Heart left ventricle (tissue), 13 donors: ENCODE results near the gene MSRB3.

Source experiments
- POLR2A ChIP-seq, 2 donors: fragments of 450-650 bp; IDR thresholded peaks; one replicate each; pipeline ENCODE4 v1.6.1; 2017; ENCODE audit warnings: antibody characterized with exemption in 2 of 2, mild to moderate bottlenecking in 2 of 2, moderate library complexity in 2 of 2
- TF ChIP-seq, protein P1 (sequence below), 12 donors: fragments of 200-600 bp; sonication (generic) in 4 of 12; IDR thresholded peaks; one replicate each; pipeline versions ENCODE4 v1.5.0 to v1.8.0; 2018 to 2022; ENCODE audit warnings: antibody characterized with exemption in 12 of 12, mild to moderate bottlenecking in 5 of 12
- donor health status: ischemic (EF 13 %, LVEDD 7.1; RV severe dilation, severe dysfunction).
- donor health status: DM: no; HTN: yes; CAD: no.
- donor health status: DM: no; HTN: no; CAD: no.
- donor health status: ischemic (EF 25% LVEDD 6.9; RV normal size, moderate dysfunction).
- donor health status: ischemic (EF 25% LVEDD 5.7; RV mildly dilated, moderate dysfunction).
- donor health status: ischemic (EF 35%, LVEDD 5.7; RV mildly dilated, moderate dysfunction).
- donor health status: nonischemic (EF 11% LVEDD 7.7; RV severe dilation, severe dysfunction).
- donor health status: DM: yes; HTN: yes; CAD: no.
- donor health status: PGD.
- donor health status: ischemic (EF 29% LVEDD 5.4; RV normal size, mild dysfunction).
- donor health status: nonischemic (EF 23%, LVEDD 6.1; RV moderate dilation, normal function).

DNA sequence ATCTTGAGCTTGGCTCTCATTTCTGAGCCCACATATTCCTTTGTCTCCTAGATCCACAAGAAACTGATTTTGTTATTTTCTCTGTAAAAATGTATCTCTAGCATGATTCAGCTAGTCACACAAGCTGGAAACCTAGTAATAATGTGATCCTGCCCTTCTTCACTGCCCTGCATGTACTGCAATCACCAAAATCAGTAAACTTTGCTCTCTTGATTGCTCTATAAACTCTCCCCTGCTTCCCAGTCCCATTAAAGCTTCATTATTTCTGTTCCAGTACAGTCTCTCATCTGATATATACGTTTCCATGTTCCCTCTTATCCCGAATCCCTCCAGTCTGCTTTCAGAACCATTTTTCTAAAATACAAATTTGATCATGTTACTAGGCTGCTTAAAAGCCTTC is 166.5 kb downstream of the MSRB3 start:
- TF ChIP-seq, protein P1, sequence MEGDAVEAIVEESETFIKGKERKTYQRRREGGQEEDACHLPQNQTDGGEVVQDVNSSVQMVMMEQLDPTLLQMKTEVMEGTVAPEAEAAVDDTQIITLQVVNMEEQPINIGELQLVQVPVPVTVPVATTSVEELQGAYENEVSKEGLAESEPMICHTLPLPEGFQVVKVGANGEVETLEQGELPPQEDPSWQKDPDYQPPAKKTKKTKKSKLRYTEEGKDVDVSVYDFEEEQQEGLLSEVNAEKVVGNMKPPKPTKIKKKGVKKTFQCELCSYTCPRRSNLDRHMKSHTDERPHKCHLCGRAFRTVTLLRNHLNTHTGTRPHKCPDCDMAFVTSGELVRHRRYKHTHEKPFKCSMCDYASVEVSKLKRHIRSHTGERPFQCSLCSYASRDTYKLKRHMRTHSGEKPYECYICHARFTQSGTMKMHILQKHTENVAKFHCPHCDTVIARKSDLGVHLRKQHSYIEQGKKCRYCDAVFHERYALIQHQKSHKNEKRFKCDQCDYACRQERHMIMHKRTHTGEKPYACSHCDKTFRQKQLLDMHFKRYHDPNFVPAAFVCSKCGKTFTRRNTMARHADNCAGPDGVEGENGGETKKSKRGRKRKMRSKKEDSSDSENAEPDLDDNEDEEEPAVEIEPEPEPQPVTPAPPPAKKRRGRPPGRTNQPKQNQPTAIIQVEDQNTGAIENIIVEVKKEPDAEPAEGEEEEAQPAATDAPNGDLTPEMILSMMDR (IDR thresholded peaks at IDR 0.05), result no peak
- no peak for TF ChIP-seq POLR2A (IDR thresholded peaks at IDR 0.05)
